GM21526 (cell line): ENCODE results near the gene LGR4.

Source experiments
- ATAC-seq: cut with Tn5 transposase; IDR thresholded peaks from one replicate; pipeline ENCODE4 v1.9.1; 2021; ENCODE audit warnings: moderate library complexity; ENCODE audit not compliant: unreplicated experiment, low FRiP score

The LGR4 gene

DNA sequence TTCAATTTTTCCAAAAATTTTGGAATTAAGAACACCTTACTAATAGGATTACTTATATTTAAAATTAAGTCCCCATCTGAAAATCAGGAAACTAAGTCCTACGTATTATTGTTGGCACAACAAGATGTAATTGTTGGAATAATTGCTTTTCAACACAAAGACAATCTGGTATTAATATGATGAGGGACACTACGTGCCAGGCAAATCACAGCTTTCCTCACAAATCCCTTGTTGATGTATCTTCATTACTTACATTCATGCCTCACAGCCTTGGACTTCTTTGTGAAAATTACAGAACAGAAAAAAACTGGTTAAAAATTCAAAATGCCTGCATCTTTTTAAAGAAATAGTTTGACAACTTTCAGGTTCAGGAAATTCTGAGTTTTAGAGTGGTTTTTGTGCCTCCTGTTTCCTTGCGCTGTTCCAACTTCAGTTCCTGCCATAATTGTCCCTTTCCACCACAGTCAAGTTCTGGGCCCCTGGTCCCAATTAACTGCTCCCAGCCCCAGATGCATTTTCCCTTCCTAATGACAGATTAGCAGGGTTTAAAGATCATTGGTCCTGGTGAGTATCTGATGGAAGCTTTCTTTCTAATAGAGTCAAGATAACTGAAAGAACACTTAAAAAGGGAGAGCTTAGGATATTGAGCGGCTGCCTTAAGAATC lies 86.3 kb downstream of the LGR4 start:
- ATAC-seq = no peak

DNA sequence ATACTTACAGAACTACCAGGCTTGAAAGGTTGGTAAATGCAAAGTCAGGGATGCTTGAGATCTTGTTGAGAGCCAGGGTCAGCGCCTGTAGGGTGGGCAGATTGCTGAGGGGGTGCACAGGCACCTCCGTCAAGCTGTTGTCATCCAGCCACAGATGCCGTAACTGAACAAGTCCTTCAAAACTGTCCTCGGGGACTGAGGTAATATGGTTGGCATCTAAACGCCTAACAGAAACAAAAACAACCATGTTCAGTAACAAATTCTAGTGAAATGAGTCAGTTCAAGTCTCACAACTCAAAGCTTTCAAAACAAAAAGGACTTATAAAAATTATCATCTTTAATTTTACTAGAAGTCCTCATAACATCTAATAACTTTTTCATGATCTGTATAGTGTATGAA lies 87.3 kb downstream of the LGR4 start:
- no peak for ATAC-seq

DNA sequence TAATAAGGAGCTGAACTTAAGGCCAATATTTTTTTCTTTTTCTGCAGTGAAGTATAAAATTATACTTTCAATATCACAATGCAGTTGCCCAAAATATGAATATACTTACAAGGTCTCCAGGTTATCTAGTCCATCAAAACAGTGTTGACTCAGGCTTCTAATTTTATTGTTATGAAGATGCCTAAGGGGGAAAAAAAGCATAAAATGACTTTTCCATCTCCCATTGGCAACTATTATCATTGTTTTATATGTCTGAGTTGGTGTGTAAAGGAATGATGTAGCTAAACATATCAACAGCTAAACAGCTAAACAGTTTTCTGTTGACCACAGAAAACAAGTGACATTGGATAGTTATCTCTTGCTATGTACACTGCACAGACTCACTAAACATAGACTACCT lies 88.4 kb downstream of the LGR4 start:
- ATAC-seq = no peak

DNA sequence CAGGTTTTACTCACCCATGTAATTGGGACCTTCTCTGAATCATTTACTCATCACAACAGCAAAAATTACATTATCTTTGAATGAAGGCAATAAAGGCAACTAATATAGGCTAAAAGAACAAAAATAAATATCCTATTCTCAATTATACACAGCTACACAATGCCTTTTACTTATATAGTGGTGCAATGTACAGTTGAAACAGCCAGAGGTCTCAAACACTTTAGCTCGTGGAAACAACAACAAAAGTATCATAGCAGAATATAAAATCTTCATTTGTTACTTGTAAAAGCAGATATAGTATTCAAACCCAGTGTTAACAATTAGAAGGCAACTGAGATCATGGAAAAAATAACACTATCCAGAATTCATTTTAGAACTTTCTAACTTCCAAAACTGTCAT lies 88.9 kb downstream of the LGR4 start:
- no peak for ATAC-seq

DNA sequence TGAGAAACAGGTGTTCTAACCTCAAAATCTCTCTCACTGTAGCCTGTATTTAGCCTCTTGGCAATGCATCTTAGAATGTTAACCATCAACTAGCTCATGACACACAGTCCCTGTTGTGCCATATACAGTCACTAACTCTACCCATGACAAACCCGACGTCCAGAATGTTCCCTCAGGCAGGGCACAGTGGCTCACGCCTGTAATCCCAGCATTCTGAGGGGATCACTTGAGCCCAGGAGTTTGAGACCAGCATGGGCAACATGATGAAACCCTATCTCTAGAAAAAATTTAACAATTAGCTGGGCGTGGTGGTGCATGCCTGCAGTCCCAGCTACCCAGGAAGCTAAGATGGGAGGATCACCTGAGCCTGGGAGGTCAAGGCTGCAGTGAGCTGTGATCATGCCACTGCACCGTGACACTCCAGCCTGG lies 91.3 kb downstream of the LGR4 start:
- no peak for ATAC-seq

DNA sequence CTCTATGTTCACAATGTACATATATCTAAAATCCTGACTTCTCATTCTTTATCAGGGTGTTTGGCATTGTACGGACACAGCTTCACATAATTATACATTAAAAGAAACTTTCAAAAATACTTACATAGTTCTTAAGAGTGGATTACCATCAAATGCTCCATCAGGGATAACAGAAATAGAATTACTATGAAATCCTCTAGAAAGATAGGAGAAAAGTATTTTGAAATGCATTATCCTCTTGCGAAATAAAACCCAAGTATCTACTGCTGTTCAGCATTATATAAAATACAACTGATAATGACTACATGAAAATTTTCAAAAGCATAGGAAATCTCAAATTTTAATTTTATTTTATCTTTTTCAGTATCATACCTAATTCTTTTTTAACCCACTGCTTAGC lies 91.8 kb downstream of the LGR4 start:
- no peak for ATAC-seq

DNA sequence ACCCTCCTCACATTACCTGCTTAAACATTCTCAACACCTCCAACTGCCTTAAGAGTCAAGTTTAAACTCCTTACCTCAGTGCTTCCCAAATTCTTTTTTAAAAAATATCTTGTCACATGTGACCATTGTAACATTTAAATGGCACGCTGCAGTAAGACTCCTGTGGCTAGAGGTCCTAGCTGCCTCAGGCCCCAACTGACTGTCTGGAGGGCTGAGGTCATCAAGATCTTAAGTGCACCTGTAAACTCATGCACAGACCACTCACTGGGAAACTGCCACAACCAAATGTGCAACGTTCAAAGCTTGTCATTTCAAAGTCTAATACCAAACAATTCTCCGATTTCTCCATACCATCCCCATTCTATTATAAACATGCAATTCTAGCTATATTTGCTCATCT lies 93.1 kb downstream of the LGR4 start:
- no peak for ATAC-seq

DNA sequence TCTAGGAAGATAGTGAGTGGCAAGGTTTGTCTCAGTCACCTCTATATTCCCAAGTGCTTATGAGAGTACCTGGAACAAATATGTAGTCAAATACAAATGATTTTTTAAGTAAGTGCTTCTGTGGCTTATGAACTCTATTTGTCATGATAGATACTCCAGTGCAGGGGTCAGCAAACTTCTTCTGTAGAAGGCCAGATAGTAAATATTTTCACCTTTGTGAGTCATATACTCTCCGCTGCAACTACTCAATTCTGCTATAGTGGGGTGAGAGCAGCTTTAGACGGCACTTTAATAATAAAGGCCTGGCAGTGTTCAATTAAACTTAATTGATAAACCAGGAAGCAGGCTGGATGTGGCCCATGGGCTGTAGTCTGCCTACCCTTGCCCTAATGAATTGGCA lies 97.2 kb downstream of the LGR4 start:
- no peak for ATAC-seq

DNA sequence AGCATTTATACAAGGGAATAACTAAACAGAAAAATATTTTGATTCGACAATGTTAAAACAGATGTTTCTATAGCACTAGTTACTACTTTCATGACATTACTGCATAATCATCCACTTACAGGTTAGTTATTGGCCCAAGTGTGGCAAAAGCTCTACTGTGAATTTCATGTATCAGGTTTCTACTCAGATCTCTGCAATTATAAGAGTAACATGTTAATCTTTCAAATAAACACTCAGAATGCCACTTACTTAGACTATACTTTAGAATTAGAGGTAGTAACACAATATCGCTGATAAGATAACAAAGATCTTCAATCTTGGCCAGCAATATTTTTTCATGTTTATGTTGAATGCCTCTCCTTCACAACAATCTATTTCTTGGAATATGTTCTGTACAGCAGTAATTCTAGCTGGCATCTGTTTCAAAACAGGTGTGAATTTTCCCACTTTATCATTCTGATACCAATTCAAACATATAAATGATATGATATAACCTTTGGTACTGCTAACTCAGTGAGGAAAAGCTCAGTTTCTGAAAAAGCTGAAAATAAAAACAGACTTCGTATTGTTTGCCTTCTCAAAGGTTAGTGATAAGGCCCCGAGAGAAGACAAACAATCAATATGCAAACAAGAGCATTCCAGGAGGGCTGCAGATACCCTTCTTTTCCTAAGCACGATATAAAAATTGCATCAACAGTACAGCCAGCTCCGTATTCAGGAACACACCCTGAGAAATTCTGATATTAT lies 98.6 kb downstream of the LGR4 start:
- no peak for ATAC-seq

DNA sequence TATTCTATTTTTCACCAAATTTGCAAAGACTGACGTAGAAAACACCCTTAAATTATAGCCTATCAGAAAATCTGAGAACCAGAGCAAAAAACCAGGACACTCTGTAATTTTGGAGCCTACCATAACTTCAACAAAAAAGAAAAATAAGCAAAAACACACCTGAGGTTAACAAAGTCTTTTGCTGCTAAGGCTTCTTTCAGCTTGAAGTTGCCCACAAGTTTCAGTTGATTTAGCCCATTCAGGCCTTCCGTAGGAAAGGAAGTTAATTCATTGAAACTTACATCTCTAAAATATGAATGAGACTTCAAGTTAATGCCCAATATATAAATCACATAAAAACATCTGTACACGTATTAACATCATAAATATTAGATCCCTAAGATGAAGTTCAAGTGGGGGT lies 99.2 kb downstream of the LGR4 start:
- no peak for ATAC-seq

DNA sequence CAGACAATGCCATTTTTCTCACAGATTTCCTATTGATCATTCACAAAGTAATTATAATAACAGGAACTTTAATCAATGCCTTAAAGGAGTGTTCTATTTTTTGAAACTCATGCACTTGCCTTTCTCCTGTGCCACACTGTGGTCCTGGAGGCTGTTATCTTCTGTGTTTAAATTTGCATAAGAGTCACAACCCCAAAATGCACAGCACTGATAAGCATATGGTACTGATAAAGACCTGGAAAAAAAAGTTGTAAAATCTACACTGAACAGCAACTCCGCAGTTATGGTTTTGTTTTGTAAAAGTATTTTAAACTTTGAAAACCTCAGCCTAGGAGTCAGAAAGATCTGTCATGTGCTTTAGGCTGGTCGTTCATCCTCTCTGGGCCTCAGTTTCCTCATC lies 100.4 kb downstream of the LGR4 start:
- no peak for ATAC-seq

DNA sequence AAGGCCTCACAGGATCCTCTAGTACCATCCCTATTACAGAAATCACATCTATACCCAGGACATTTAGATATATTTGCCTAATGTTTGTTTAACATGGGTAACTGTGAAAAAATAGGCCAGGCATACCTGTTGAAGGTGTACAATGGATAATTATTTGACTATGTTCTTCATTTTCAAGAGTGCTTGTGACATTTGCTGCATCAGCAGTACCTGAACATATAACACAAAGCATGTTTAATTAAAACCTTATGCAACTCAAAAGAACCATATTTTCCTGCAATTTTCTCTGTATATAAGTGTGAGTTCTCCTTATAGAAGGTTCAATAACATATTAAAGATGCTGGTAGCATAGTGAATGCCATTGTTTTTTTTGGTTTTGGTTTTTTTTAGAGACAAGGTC lies 101.1 kb downstream of the LGR4 start:
- ATAC-seq = no peak

DNA sequence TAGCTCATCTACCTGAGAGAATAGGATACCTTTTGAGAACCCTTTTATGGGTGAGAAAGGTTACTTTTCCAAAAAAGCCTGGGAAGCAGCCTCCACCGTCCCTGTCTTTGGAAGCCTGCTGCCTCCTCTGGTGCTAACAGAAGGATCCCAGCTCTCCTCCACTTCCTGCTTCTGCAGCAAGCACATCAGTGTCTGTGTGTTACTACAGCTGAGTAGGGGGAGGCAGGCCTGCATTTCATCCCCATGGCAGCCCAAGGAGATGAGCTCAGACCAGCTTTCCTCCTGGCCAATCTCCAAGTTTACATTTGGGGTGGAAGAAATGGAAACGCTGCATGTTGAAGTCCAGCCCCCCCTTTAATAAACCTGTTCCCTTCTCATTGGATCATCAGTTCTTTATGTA lies 102.2 kb downstream of the LGR4 start:
- ATAC-seq = no peak

DNA sequence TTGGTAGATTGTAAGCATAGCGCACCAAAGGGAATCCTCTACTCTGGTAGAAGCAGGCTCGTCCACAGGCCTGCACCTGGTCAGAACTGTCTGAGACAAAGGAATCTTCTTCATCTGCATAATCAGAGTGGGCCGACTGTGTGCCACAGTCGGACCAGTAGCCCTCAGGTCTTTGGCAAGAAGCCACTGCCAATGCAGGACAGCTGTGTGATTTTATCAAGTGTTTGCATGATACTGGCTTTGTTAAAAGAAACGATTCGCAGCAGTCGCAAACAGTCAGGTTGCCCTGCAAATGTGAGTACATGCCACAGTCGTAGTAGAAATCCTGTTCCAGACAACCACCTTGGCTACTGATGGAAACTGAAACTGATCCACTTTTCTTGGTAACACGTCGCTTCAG lies 104.7 kb downstream of the LGR4 start:
- no peak for ATAC-seq

DNA sequence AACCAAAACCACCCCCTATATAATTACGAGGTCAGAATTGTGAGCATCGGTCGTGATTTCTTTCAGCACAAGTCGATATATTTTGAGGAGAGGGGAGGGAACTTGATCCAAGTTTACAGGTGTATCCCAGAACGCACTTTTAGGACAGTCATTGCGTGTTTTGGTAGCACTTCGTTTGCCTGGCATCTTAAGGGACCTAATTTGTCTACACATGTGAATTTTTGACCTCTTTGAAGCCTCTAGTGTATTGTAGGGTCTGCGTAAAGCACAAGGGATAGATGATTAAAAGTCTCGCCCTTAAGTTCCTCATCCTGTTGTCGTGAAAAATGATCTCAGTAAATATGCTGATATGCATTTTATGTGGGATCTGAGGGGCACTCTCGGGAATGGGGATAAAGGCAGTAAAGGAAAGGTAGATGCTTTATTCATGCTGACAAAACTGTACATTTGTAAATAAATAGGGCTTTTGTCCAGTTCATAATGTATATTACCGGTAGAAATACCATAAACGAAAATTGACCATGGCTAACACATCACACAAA lies 108.9 kb downstream of the LGR4 start:
- ATAC-seq = peak; percentile 5

DNA sequence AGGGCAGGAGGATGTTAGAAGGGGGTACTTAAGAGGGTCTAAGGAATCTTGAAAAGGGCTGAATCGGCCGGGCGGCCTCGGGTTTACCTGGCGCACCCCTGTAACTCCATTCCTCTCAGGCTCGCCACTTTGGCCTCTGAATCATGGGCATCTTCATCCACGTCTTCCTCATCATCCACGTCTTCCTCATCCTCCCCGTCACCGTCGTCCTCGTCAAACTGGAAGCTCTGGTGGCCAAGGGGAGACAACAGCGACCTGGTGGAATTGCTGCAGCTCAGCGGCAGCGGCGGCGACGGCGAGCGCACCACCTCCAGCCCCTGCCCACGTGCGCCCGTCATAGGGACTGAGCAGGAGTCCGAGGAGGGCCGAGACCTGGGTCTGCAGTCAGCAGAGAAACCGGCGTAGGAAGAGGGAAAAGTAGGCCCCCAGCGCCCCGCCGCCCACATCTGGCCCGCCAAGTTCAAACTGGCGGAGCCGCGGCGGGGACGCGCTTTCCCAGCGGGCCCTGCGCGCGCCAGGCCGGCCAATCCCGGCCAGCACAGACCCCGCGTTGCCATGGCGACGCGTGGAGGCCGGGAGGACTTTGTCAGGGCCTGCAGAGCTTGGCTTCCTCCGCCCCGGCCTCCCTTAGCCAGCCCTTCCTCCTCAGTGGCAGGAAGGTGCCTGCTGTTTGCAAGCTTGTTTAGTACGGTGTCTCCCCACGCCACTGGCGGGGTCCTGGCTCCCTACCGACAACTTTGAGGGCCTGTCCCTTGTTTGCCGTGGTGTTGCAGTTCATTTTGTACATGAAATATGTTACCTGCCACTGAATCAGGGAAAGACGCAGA lies 109.6 kb downstream of the LGR4 start, which contains the start of gene CCDC34:
Gene CCDC34 (minus strand): TSS at position 467 of the 827 bp plus-strand sequence. CDS start 21 bp downstream, at position 446.
- peak; percentile 99 for ATAC-seq

DNA sequence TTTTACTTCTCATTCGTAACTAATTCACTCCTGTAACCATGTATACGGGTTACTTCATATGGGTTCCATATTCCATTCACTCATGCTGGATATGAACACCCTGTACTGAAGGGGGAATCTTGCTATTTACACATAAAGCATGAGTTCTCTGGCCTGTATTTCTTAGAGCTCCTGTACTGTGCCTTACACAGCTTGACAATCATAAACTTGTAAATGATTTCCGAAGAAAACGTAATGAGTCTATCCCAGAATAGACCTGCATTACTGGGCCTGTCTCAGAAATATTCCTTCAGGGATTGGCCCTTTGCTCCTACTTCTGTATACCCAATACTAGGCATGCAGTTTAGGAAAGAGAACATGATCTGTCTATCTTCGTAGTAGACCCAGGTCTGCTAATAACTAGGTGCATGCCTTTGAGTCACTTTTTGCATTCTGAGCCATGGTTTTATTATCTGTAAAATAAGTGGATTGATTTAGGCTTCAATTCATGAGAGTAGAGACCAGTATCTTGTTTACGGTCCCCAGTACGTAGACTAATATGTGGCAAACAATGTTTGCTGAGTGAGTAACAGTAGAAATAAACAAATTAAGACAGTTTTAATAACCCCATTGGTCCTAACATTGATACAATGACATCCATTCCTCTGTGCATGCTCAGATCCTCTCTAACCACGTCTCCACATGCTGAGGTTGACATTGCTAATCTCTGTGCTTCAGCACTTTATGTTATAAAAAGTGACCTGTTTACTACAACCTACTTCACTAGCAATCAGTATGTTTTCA lies 110.8 kb downstream of the LGR4 start:
- ATAC-seq = no peak

DNA sequence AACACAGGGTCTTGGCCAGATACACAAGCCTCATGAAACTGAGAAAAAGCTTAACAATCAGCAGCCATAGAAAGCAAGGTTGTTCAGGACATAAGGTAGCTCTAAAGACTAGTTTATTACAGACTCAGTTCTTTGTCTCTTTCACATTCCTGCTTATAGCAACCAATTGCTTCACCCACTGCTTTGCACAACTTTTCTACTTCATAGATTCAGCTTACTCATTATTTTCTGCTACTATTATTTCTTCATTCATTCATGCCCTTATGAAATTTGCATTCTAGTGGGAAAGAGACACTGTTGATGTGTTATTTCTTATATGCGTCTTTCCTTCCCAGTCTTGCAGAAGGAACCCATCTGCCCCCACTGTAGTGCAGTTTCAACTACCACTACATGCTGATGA lies 114.3 kb downstream of the LGR4 start:
- no peak for ATAC-seq

DNA sequence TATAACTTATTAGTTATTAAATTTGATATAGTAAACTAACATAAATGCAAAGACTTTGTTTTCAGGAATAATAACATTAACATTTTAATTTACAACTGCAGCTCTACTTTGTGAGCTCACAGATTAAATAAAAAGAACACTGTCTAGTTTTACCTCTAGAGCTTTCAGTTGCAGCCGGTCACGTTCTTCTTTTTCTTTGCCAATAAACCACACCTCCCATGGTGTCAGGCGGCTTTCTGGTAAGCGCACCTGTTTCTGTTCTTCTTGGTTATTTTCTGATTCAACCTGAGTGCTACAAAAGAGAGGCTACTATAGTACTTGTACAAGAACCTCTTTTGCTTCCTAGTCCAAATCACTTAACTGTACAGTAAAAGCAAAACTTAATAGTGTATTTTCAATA lies 115.3 kb downstream of the LGR4 start:
- ATAC-seq = no peak

DNA sequence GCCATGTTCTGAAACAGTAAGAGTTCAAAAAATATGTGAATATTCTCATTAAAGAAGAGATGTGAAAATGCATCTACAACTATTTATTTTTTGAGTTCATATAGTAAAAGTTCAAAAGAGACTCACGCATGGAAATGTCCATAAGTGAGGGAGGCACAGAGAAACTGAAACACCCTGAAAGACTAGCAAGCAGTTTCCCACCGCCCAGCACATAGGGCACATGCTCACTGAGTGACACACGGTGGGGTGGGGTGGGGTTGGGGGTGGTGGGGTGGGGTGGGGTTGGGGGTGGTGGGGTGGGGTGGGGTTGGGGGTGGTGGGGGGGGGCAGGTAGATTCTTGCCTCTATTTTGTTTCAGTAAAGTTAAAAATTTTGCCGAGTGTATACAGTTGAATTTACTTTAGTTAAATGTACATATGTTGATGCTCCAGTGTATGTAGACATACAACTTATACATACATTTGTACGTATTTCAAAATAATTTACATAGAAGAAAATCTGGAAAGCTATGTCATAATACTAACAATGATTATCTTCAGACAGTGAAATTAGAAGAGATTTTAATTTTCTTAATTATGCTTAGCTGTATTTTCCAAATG lies 115.9 kb downstream of the LGR4 start:
- ATAC-seq = no peak
